ENCODE measurements around the gene ZNF331. TPM values are rescaled to one million over a fixed set of nuclear protein-coding genes. Genes with fewer than 3 reads are reported as not detected.
"Not testable (repeated sequence)": the region's sequence is repeated elsewhere in the genome, so short reads cannot be mapped to it uniquely, and the experiment has no call there.

The ZNF331 gene
- total and polyA plus RNA-seq, 2 of the 4 experiments (the other 2 are of a cell fraction), result 6.6 to 11.1 TPM

- no peak overlapping the region for H2BK15ac ChIP-seq (ENCODE audit: low read depth, low read length)
- no peak overlapping the region for H4K91ac ChIP-seq (ENCODE audit: insufficient read depth, low read depth, low read length)
- in situ Hi-C loops (cut with MboI; ENCODE audit: low sequenced_read_pairs) (no loop called here), dilution Hi-C loops (cut with HindIII; ENCODE audit: low sequenced_read_pairs, unreplicated experiment) (no loop called here), intact Hi-C loops (cut with micrococcal nuclease) (loop anchor here (1.0 kb wide), 2 partner anchors 87 to 317 kb away; no protein-coding TSS in a partner anchor)
- H2AK9ac ChIP-seq (replicated peaks; ENCODE audit: low read depth, low read length, poor library complexity), result no peak overlapping the region
- H3K9ac ChIP-seq (ENCODE audit: low read depth, low read length), result no peak overlapping the region
- H2AFZ ChIP-seq (replicated peaks; ENCODE audit: low read length, poor library complexity), result peak overlapping the region; percentile 81
- no peak overlapping the region for H3K14ac ChIP-seq (replicated peaks; ENCODE audit: low read depth, low read length)
- TF ChIP-seq SMC3 (IDR thresholded peaks at IDR 0.05; ENCODE audit: low read depth, low read length) (peak; percentile 61), MAFK (IDR thresholded peaks at IDR 0.05; ENCODE audit: low read depth, low read length) (no peak), RAD21 (IDR thresholded peaks at IDR 0.05; ENCODE audit: low read length) (peak; percentile 47), NFE2L2 (IDR thresholded peaks at IDR 0.05; ENCODE audit: low read depth, low read length) (no peak)
- TF ChIP-seq, protein P1, sequence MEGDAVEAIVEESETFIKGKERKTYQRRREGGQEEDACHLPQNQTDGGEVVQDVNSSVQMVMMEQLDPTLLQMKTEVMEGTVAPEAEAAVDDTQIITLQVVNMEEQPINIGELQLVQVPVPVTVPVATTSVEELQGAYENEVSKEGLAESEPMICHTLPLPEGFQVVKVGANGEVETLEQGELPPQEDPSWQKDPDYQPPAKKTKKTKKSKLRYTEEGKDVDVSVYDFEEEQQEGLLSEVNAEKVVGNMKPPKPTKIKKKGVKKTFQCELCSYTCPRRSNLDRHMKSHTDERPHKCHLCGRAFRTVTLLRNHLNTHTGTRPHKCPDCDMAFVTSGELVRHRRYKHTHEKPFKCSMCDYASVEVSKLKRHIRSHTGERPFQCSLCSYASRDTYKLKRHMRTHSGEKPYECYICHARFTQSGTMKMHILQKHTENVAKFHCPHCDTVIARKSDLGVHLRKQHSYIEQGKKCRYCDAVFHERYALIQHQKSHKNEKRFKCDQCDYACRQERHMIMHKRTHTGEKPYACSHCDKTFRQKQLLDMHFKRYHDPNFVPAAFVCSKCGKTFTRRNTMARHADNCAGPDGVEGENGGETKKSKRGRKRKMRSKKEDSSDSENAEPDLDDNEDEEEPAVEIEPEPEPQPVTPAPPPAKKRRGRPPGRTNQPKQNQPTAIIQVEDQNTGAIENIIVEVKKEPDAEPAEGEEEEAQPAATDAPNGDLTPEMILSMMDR (conservative IDR thresholded peaks at IDR 0.05; ENCODE audit: low read depth, low read length), result peak; percentile 66
- H3K79me1 ChIP-seq (ENCODE audit: low read depth in 1 of 2, low read length in 2 of 2), result no peaks in the 10 kb centered on the region
- peak; percentile 95 for ATAC-seq (ENCODE audit: low read depth)
- no peak overlapping the region for H3K23ac ChIP-seq (ENCODE audit: low read depth, low read length)
- H3K4ac ChIP-seq (ENCODE audit: low read depth, low read length), result no peak overlapping the region
- H3K4me3 ChIP-seq (ENCODE audit: insufficient read depth, low read depth, low read length), result no peak overlapping the region
- H2BK5ac ChIP-seq (ENCODE audit: low read depth, low read length, poor library complexity, severe bottlenecking), result no peak overlapping the region
- H3K18ac ChIP-seq (ENCODE audit: low read depth, low read length), result no peak overlapping the region
- no peaks in the 10 kb centered on the region for H3K36me3 ChIP-seq (ENCODE audit: control insufficient read depth, insufficient read depth, low read length)
- no peak overlapping the region for H4K5ac ChIP-seq (ENCODE audit: low read depth, low read length)
- no peak overlapping the region for H2AK5ac ChIP-seq (ENCODE audit: low read depth, low read length)
- H3K4me1 ChIP-seq (ENCODE audit: control insufficient read depth, insufficient read depth, low read length), result peaks cover 5% of the 10 kb centered on the region
- peak; percentile 65 for DNase-seq
- 42% methylated on average over 9 of the region's 11 CpGs; no CpG with 5 or more reads in 1 of the 2 experiments for WGBS, 2 experiments (ENCODE audit: extremely low coverage in 2 of 2, insufficient read length in 1 of 2)
- H2BK20ac ChIP-seq (ENCODE audit: low read depth, low read length), result no peak overlapping the region
- no peak overlapping the region for H4K8ac ChIP-seq (ENCODE audit: low read depth in 2 of 2, low read length in 2 of 2)
- no peaks in the 10 kb centered on the region for H3K9me1 ChIP-seq (ENCODE audit: insufficient read depth, low read length)
- no peaks in the 10 kb centered on the region for H3K9me3 ChIP-seq (ENCODE audit: control insufficient read depth, insufficient read depth, low read length)
- no peak overlapping the region for H3K27ac ChIP-seq (ENCODE audit: insufficient read depth, low read length)
- H4K20me1 ChIP-seq (ENCODE audit: insufficient read depth, low read length), result no peaks in the 10 kb centered on the region
- no peak overlapping the region for H3K56ac ChIP-seq (ENCODE audit: extremely low read depth, insufficient read depth, low read length)
- BruUV-seq (replicated peaks), result no TSS peak
- ChIA-PET CTCF (no interaction called here), POLR2A (ENCODE audit: unreplicated experiment) (no interaction called here)
- H2BK120ac ChIP-seq (ENCODE audit: low read depth, low read length), result no peak overlapping the region
- H3K4me2 ChIP-seq (ENCODE audit: low read depth, low read length), result no peak overlapping the region
- no peaks in the 10 kb centered on the region for H3K27me3 ChIP-seq (ENCODE audit: control insufficient read depth, insufficient read depth, low read length)
These were observed 26.0 kb upstream of the ZNF331 start for GRCh38 chr19:53511933-53512374.

GRCh38 chr19:53515047-53515446 lies 22.9 kb upstream of the ZNF331 start:
- H3K36me3 ChIP-seq (ENCODE audit: control insufficient read depth, insufficient read depth, low read length); H2BK15ac ChIP-seq (ENCODE audit: low read depth, low read length); H4K8ac ChIP-seq (ENCODE audit: low read depth in 2 of 2, low read length in 2 of 2); H2BK120ac ChIP-seq (ENCODE audit: low read depth, low read length); H3K56ac ChIP-seq (ENCODE audit: extremely low read depth, insufficient read depth, low read length); H3K27ac ChIP-seq (ENCODE audit: insufficient read depth, low read length); BruUV-seq (replicated peaks); H3K4ac ChIP-seq (ENCODE audit: low read depth, low read length); ATAC-seq (ENCODE audit: low read depth); H3K23ac ChIP-seq (ENCODE audit: low read depth, low read length); H3K4me3 ChIP-seq (ENCODE audit: insufficient read depth, low read depth, low read length); H4K91ac ChIP-seq (ENCODE audit: insufficient read depth, low read depth, low read length); CTCF ChIA-PET; H2AK9ac ChIP-seq (replicated peaks; ENCODE audit: low read depth, low read length, poor library complexity); H3K9ac ChIP-seq (ENCODE audit: low read depth, low read length); H2AFZ ChIP-seq (replicated peaks; ENCODE audit: low read length, poor library complexity); dilution Hi-C loops (cut with HindIII; ENCODE audit: low sequenced_read_pairs, unreplicated experiment); H2AK5ac ChIP-seq (ENCODE audit: low read depth, low read length); H3K9me1 ChIP-seq (ENCODE audit: insufficient read depth, low read length); H3K27me3 ChIP-seq (ENCODE audit: control insufficient read depth, insufficient read depth, low read length); H3K79me1 ChIP-seq (ENCODE audit: low read depth in 1 of 2, low read length in 2 of 2); H3K4me1 ChIP-seq (ENCODE audit: control insufficient read depth, insufficient read depth, low read length); H3K4me2 ChIP-seq (ENCODE audit: low read depth, low read length); in situ Hi-C loops (cut with MboI; ENCODE audit: low sequenced_read_pairs); POLR2A ChIA-PET (ENCODE audit: unreplicated experiment); H3K18ac ChIP-seq (ENCODE audit: low read depth, low read length); H3K14ac ChIP-seq (replicated peaks; ENCODE audit: low read depth, low read length); H3K9me3 ChIP-seq (ENCODE audit: control insufficient read depth, insufficient read depth, low read length); H4K5ac ChIP-seq (ENCODE audit: low read depth, low read length); H2BK5ac ChIP-seq (ENCODE audit: low read depth, low read length, poor library complexity, severe bottlenecking); H2BK20ac ChIP-seq (ENCODE audit: low read depth, low read length); DNase-seq; H4K20me1 ChIP-seq (ENCODE audit: insufficient read depth, low read length); intact Hi-C loops (cut with micrococcal nuclease): not testable (repeated sequence)
- WGBS, 2 experiments (ENCODE audit: extremely low coverage in 2 of 2, insufficient read length in 1 of 2), result no CpG with 5 or more reads among the region's 3 CpGs

All from IMR-90 (cell line).